Large intestine (tissue), 3 donors: ENCODE measurements around the gene APLP2. TPM values are rescaled to one million over a fixed set of nuclear protein-coding genes. Genes with fewer than 3 reads are reported as not detected.
A peak's percentile ranks its signal among the peaks of the same experiment; 100 is the strongest.

Experiments
- DNase-seq, 2 donors: peaks; one replicate each; pipeline versions ENCODE4 v3.0.0 to v3.0.0-alpha.2; 2013
- H3K27ac ChIP-seq: one replicate; pipeline ENCODE4 v1.5.1; 2013; ENCODE audit warnings: low read length
- H3K27me3 ChIP-seq: 2 replicates; pipeline ENCODE4 v1.6.1; 2013; ENCODE audit warnings: low read length; ENCODE audit not compliant: control insufficient read depth, insufficient read depth
- H3K36me3 ChIP-seq: 2 replicates; pipeline ENCODE4 v1.6.1; 2013; ENCODE audit warnings: low read length; ENCODE audit not compliant: control insufficient read depth, insufficient read depth
- H3K4me1 ChIP-seq: one replicate; pipeline ENCODE4 v1.6.1; 2013; ENCODE audit warnings: low read length; ENCODE audit not compliant: control insufficient read depth, insufficient read depth
- H3K4me3 ChIP-seq: one replicate; pipeline ENCODE4 v1.5.1; 2013; ENCODE audit warnings: low read length
- H3K9me3 ChIP-seq: one replicate; pipeline ENCODE4 v1.6.1; 2013; ENCODE audit warnings: mild to moderate bottlenecking, low read depth, low read length, moderate library complexity; ENCODE audit not compliant: control insufficient read depth
- WGBS: methylation state at CpG from one replicate; pipeline ENCODE4 v1.1.5; 2013; ENCODE audit warnings: low lambda C conversion rate; ENCODE audit not compliant: insufficient coverage; 5-methylcytosine and 5-hydroxymethylcytosine counted together
- polyA plus RNA-seq: library from polyadenylated mRNA; unstranded; fragments of 120-200 nt; gene quantifications from one replicate; pipeline ENCODE4 v1.2.1, GENCODE V29; 2013

The APLP2 gene
- polyA plus RNA-seq, 1 donor = 403 TPM

- WGBS = no CpG with 5 or more reads among the region's 7 CpGs
- H3K27ac ChIP-seq = no peak overlapping the region
- H3K9me3 ChIP-seq = no peaks in the 10 kb centered on the region
- peaks cover 79% of the 10 kb centered on the region for H3K36me3 ChIP-seq
- no peaks in the 10 kb centered on the region for H3K4me1 ChIP-seq
- no peaks in the 10 kb centered on the region for H3K27me3 ChIP-seq
- no peak for DNase-seq
- H3K4me3 ChIP-seq = no peak overlapping the region
These were observed 66.4 kb downstream of the APLP2 start for GRCh38 chr11:130136107-130136506.

- peaks cover 2% of the 10 kb centered on the region for H3K4me1 ChIP-seq
- H3K36me3 ChIP-seq = peaks cover 88% of the 10 kb centered on the region
- no peak for DNase-seq
- H3K4me3 ChIP-seq = no peak overlapping the region
- no peak overlapping the region for H3K27ac ChIP-seq
- no peaks in the 10 kb centered on the region for H3K9me3 ChIP-seq
- WGBS = 90% methylated on average over 5 of the region's 9 CpGs
- H3K27me3 ChIP-seq = no peaks in the 10 kb centered on the region
These were observed 68.3 kb downstream of the APLP2 start for GRCh38 chr11:130137999-130138398.

- H3K27ac ChIP-seq = no peak overlapping the region
- H3K4me3 ChIP-seq = no peak overlapping the region
- H3K27me3 ChIP-seq = no peaks in the 10 kb centered on the region
- DNase-seq = no peak
- H3K36me3 ChIP-seq = peaks cover 84% of the 10 kb centered on the region
- no peaks in the 10 kb centered on the region for H3K9me3 ChIP-seq
- H3K4me1 ChIP-seq = peaks cover 16% of the 10 kb centered on the region
- 90% methylated on average over 2 of the region's 13 CpGs for WGBS
These were observed 69.7 kb downstream of the APLP2 start for GRCh38 chr11:130139401-130139800.

- Histone ChIP-seq H3K36me3 (peaks cover 65% of the 10 kb centered on the region), H3K27ac (no peak overlapping the region), H3K9me3 (no peaks in the 10 kb centered on the region), H3K4me3 (no peak overlapping the region), H3K27me3 (no peaks in the 10 kb centered on the region), H3K4me1 (peaks cover 40% of the 10 kb centered on the region)
- no peak for DNase-seq
- WGBS = 100% methylated on average over 3 of the region's 19 CpGs
These were observed 72.1 kb downstream of the APLP2 start for GRCh38 chr11:130141561-130142341.

GRCh38 chr11:130144141-130144540, 74.4 kb downstream of the APLP2 start:
- H3K4me1 ChIP-seq = peaks cover 58% of the 10 kb centered on the region

GRCh38 chr11:130144861-130145281, 75.2 kb downstream of the APLP2 start:
- no CpG with 5 or more reads among the region's 7 CpGs for WGBS
- Histone ChIP-seq H3K36me3 (peaks cover 39% of the 10 kb centered on the region), H3K9me3 (no peaks in the 10 kb centered on the region), H3K27ac (peak overlapping the region; percentile 99), H3K4me1 (peaks cover 58% of the 10 kb centered on the region), H3K4me3 (no peak overlapping the region), H3K27me3 (no peaks in the 10 kb centered on the region)
- DNase-seq = no peak

More at GRCh38 chr11:130144141-130144540, 74.4 kb downstream of the APLP2 start:
- Histone ChIP-seq H3K27me3 (no peaks in the 10 kb centered on the region), H3K4me3 (no peak overlapping the region), H3K27ac (peak overlapping the region; percentile 99), H3K9me3 (no peaks in the 10 kb centered on the region), H3K36me3 (peaks cover 47% of the 10 kb centered on the region)
- WGBS = 0% methylated on average over 1 of the region's 10 CpGs
- DNase-seq = peak; percentile 72 to 85

GRCh38 chr11:130145311-130145812, 75.7 kb downstream of the APLP2 start:
- Histone ChIP-seq H3K36me3 (peaks cover 35% of the 10 kb centered on the region), H3K27me3 (no peaks in the 10 kb centered on the region), H3K27ac (peak overlapping the region; percentile 99), H3K4me3 (no peak overlapping the region), H3K4me1 (peaks cover 61% of the 10 kb centered on the region), H3K9me3 (no peaks in the 10 kb centered on the region)
- peak in 1 of 2 donors; percentile 85 for DNase-seq
- no CpG with 5 or more reads among the region's 3 CpGs for WGBS

- Histone ChIP-seq H3K9me3 (no peaks in the 10 kb centered on the region), H3K27ac (peak overlapping the region; percentile 99), H3K4me1 (peaks cover 66% of the 10 kb centered on the region), H3K36me3 (peaks cover 31% of the 10 kb centered on the region), H3K27me3 (no peaks in the 10 kb centered on the region), H3K4me3 (no peak overlapping the region)
- DNase-seq = peak; percentile 92 to 93
- whole genome bisulfite sequencing = no CpG with 5 or more reads among the region's 15 CpGs
These were observed 76.5 kb downstream of the APLP2 start for GRCh38 chr11:130145975-130146776.

GRCh38 chr11:130146796-130147195, 77.1 kb downstream of the APLP2 start:
- DNase-seq = peak; percentile 69 to 84
- Histone ChIP-seq H3K27me3 (no peaks in the 10 kb centered on the region), H3K4me1 (peaks cover 66% of the 10 kb centered on the region), H3K4me3 (no peak overlapping the region), H3K36me3 (peaks cover 25% of the 10 kb centered on the region), H3K27ac (peak overlapping the region; percentile 99), H3K9me3 (no peaks in the 10 kb centered on the region)
- WGBS = no CpG with 5 or more reads among the region's 5 CpGs

- no peaks in the 10 kb centered on the region for H3K9me3 ChIP-seq
- WGBS = 60% methylated on average over 2 of the region's 12 CpGs
- peaks cover 5% of the 10 kb centered on the region for H3K36me3 ChIP-seq
- peak in 1 of 2 donors; percentile 71 for DNase-seq
- H3K4me3 ChIP-seq = no peak overlapping the region
- peaks cover 55% of the 10 kb centered on the region for H3K4me1 ChIP-seq
- H3K27ac ChIP-seq = peak overlapping the region; percentile 46
- no peaks in the 10 kb centered on the region for H3K27me3 ChIP-seq
These were observed 79.2 kb downstream of the APLP2 start for GRCh38 chr11:130148796-130149326.
